Activated gamma-delta T cell treated with anti-CD3 and anti-CD28 coated beads, Interleukin-2, amount 50 U/mL, for 16 hours (primary cell): ENCODE data around the gene TMEM63B.
"Not testable (repeated sequence)": the region's sequence is repeated elsewhere in the genome, so short reads cannot be mapped to it uniquely, and the experiment has no call there.

Experiments
- DNase-seq: peaks from one replicate; pipeline ENCODE4 v3.0.0-alpha.2; 2020; ENCODE audit warnings: low read depth

TMEM63B gene

GRCh38 chr6:44171899-44172546 is 44.7 kb downstream of the TMEM63B start:
- DNase-seq = no peak

- DNase-seq = peak; percentile 62
Measured at GRCh38 chr6:44172731-44173500, 45.6 kb downstream of the TMEM63B start.

- no peak for DNase-seq
Measured at GRCh38 chr6:44176130-44176761, 48.9 kb downstream of the TMEM63B start.

- peak; percentile 17 for DNase-seq
Measured at GRCh38 chr6:44176762-44177509, 49.6 kb downstream of the TMEM63B start.

- no peak for DNase-seq
Measured at GRCh38 chr6:44177691-44178423, 50.5 kb downstream of the TMEM63B start.

GRCh38 chr6:44178424-44179071 is 51.2 kb downstream of the TMEM63B start:
- no peak for DNase-seq

- no peak for DNase-seq
Measured at GRCh38 chr6:44179072-44179536, 51.8 kb downstream of the TMEM63B start.

GRCh38 chr6:44179648-44180047 is 52.3 kb downstream of the TMEM63B start:
- DNase-seq = no peak

- DNase-seq = no peak
Measured at GRCh38 chr6:44180406-44180805, 53.1 kb downstream of the TMEM63B start.

GRCh38 chr6:44180886-44181285 is 53.5 kb downstream of the TMEM63B start:
- DNase-seq = no peak

GRCh38 chr6:44181784-44182183 is 54.4 kb downstream of the TMEM63B start:
- not testable (repeated sequence) for DNase-seq

- no peak for DNase-seq
Measured at GRCh38 chr6:44182911-44183390, 55.6 kb downstream of the TMEM63B start.

GRCh38 chr6:44183783-44184182 is 56.4 kb downstream of the TMEM63B start:
- no peak for DNase-seq

GRCh38 chr6:44185356-44185755 is 58.0 kb downstream of the TMEM63B start:
- not testable (repeated sequence) for DNase-seq

GRCh38 chr6:44185953-44186634 is 58.7 kb downstream of the TMEM63B start:
- no peak for DNase-seq

- DNase-seq = no peak
Measured at GRCh38 chr6:44186635-44187025, 59.3 kb downstream of the TMEM63B start.

- DNase-seq = no peak
Measured at GRCh38 chr6:44188819-44189218, 61.5 kb downstream of the TMEM63B start.

- DNase-seq = no peak
Measured at GRCh38 chr6:44189257-44189656, 61.9 kb downstream of the TMEM63B start.

- DNase-seq = no peak
Measured at GRCh38 chr6:44190715-44191114, 63.4 kb downstream of the TMEM63B start.

GRCh38 chr6:44192428-44193041 is 65.2 kb downstream of the TMEM63B start:
- no peak for DNase-seq
